HCEC 1CT (cell line): Measurements from ENCODE around the gene ABAT.

Experiments used
- DNase-seq: peaks from one replicate; pipeline ENCODE4 v3.0.0-alpha.2; 2017

ABAT gene

GRCh38 chr16:8826278-8826879, 152.0 kb downstream of the ABAT start:
- no peak for DNase-seq

GRCh38 chr16:8828541-8829165, 154.2 kb downstream of the ABAT start:
- DNase-seq: no peak

- no peak for DNase-seq
Observed at GRCh38 chr16:8831450-8831849, 157.0 kb downstream of the ABAT start.

GRCh38 chr16:8831871-8832716, 157.7 kb downstream of the ABAT start:
- DNase-seq: no peak

GRCh38 chr16:8832717-8833105, 158.3 kb downstream of the ABAT start:
- no peak for DNase-seq
